ENCODE data around the gene DLGAP1.

The DLGAP1 gene

GRCh38 chr18:3759099-3759498 lies 696.0 kb downstream of the DLGAP1 start:
- DNase-seq (ENCODE audit: low spot score): no peak
- TF ChIP-seq CTCF (IDR thresholded peaks at IDR 0.05; ENCODE audit: extremely low read depth, missing control alignments): no peak

DNA sequence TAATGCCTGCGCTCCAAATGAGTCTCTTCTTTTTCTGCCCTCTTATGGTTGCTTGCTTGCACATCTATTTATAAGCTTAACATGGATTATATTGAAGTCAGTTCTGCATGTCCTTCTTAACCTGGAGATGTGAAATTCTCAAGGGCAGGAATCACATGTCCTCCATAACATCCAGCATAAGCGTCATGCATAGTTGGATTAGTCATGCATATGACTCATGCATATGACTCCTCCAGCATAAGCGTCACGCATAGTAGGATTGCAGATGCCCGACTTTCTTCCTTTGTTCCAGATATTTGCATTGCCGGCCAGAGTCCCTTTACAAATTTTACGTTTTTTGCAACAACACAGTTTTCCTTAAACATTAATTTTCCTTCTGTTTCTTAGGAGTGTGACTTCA lies 696.6 kb downstream of the DLGAP1 start:
- TF ChIP-seq CTCF (IDR thresholded peaks at IDR 0.05; ENCODE audit: extremely low read depth, missing control alignments): no peak
- DNase-seq (ENCODE audit: low spot score): no peak

DNA sequence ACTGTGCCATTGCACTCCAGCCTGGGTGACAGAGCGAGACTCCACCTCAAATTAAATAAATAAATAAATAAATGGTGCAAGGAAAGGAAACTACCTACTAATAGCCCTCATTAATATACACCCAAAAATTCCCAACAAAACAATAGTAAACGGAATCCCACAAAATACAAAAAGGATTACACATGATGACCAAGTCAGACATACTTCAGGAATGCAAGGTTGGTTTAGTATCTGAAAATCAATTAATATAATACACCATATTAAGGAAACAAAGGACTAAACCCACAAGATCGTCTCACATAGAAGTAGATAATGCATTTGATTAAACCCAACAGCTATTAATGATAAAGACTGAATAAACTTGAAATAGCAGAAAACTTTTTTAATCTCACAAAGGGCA lies 697.7 kb downstream of the DLGAP1 start:
- TF ChIP-seq CTCF (IDR thresholded peaks at IDR 0.05; ENCODE audit: extremely low read depth, missing control alignments): no peak
- DNase-seq (ENCODE audit: low spot score): no peak

- DNase-seq (ENCODE audit: low spot score): no peak
- no peak for TF ChIP-seq CTCF (IDR thresholded peaks at IDR 0.05; ENCODE audit: extremely low read depth, missing control alignments)
Observed at GRCh38 chr18:3753106-3753505, 702.0 kb downstream of the DLGAP1 start.

DNA sequence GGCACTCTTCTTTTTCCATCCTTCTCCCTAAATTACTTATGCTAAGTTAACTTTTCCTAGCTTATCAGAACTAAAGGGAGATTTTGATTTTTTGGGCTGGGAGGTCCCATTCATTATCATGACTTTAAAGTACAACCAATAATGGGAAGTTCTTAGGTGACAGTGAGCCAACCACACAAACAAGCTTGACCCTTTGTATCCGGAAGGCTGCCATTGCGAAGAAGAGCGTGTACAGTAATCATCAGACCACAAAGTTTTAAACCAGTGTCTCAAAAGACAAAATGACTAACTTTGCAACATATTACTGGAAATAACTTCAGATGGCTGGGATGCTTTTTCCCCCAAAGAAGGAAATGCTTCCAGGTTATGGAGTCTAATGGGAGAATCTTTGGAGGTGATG lies 707.0 kb downstream of the DLGAP1 start:
- DNase-seq (ENCODE audit: low spot score): no peak
- no peak for TF ChIP-seq CTCF (IDR thresholded peaks at IDR 0.05; ENCODE audit: extremely low read depth, missing control alignments)

DNA sequence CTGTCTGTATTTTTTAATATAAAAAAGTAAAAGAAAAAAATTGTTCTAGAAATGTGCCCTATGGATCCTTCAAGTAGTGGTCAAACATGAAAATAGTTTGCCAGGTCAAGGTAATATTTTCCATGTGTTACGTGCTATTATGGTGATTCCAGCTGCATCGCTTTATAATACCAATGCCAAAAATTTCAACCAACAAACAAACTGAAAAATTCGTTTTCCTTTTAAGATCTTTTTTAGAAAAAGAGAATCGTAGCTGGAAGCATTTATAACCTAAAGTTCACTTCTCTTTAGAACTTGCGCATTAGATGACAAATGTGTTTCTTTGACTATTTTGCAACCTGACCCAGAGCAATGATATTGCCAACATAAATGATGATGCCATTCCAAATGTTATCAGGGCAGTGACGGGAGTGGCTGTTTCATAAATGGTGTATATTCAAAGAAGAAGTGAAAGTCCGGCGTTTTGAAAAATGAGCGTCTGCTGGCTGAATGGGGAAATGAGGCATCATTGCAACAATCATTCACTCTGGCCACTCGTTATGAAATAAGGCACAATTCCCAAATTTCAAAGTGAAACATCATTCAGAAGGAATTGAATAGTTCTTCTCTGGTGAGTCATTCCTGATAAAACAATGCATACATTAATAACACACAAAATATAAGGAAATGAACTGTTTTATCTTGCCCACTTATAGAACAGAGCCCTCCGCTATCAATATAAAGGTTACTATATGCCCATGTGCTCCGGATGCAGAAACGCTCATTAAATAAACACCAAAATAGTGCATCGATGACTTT lies 707.7 kb downstream of the DLGAP1 start:
- no peak for TF ChIP-seq CTCF (IDR thresholded peaks at IDR 0.05; ENCODE audit: extremely low read depth, missing control alignments)
- DNase-seq (ENCODE audit: low spot score): no peak

DNA sequence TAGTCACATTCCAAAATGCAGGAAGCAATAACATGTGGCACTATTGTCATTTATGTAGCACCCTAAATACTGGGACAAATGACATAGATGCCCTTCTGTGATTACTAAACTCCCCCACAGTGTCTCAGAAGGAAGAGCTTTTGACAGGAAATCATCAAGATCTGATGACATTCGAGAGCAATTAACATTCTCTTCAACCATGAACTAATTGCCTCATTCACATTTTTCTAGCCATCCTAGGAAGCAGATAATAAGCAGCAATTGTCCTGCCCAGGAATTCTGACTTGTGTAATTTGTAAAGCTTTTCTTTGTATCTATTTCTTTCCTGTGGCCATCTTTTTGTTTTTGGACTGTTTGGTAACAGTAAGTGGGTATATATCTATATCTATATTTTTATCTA lies 712.6 kb downstream of the DLGAP1 start:
- DNase-seq (ENCODE audit: low spot score): no peak
- no peak for TF ChIP-seq CTCF (IDR thresholded peaks at IDR 0.05; ENCODE audit: extremely low read depth, missing control alignments)

Data from GM20000 (cell line).